ENCODE data around the gene LSR. TPM values are rescaled to one million over a fixed set of nuclear protein-coding genes. Genes with fewer than 3 reads are reported as not detected.

Gene LSR
- total RNA-seq, 3 donors from 2014 or later (not counting 1 experiment from before 2014, with no cell fraction given): 3.4 to 6.9 (median 6.7) TPM

GRCh38 chr19:35293808-35294207, 45.0 kb downstream of the LSR start:
- no peaks in the 10 kb centered on the region for H3K27me3 Mint-ChIP-seq (ENCODE audit: low read depth in 2 of 2)
- Histone ChIP-seq H3K4me3 (ENCODE audit: low read length) (no peak overlapping the region), H3K36me3 (ENCODE audit: control insufficient read depth, insufficient read depth, low read length) (no peaks in the 10 kb centered on the region), H3K9me3 (ENCODE audit: control insufficient read depth, insufficient read depth, low read length) (no peaks in the 10 kb centered on the region), H3K27ac (ENCODE audit: low read length) (no peak overlapping the region), H3K4me1 (ENCODE audit: control insufficient read depth, insufficient read depth, low read length) (peaks cover 19% of the 10 kb centered on the region), H3K27me3 (ENCODE audit: control insufficient read depth, insufficient read depth, low read length) (no peaks in the 10 kb centered on the region)
- H3K4me1 Mint-ChIP-seq: peaks cover 0 to 5% of the 10 kb centered on the region in 2 donors
- H3K27ac Mint-ChIP-seq: no peak overlapping the region
- 90% methylated on average over 15 of the region's 17 CpGs for WGBS (ENCODE audit: insufficient coverage)
- DNase-seq (no peak), ATAC-seq (no peak)
- H3K9me3 Mint-ChIP-seq: no peaks in the 10 kb centered on the region
- no peak for TF ChIP-seq CTCF (IDR thresholded peaks at IDR 0.05)
- no peaks in the 10 kb centered on the region for H3K36me3 Mint-ChIP-seq
- H3K4me3 Mint-ChIP-seq: no peak overlapping the region
- intact Hi-C loops (cut with micrococcal nuclease): no loop called here

DNA sequence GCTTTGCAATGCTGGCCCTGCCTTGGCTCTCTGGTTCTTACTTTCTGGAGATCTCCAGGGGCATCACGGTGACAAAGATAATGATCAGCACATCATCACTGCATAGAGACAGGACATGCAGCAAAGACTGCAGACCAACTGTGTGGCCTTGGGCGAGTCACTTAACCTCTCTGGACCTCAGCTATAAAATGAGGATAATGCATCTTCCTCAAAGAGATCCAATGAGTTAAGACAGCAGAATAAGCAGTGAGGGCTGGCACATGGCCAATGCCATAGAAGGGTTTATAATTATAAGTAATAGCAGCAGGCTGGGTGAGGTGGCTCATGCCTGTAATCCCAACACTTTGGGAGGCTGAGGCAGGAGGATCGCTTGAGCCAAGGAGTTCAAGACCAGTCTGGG, 45.5 kb downstream of the LSR start:
- H3K4me1 ChIP-seq (ENCODE audit: control insufficient read depth, insufficient read depth, low read length): peaks cover 19% of the 10 kb centered on the region
- WGBS (ENCODE audit: insufficient coverage): 74% methylated on average over 2 of the region's 3 CpGs
- DNase-seq: no peak
- no peak for TF ChIP-seq CTCF (IDR thresholded peaks at IDR 0.05)
- no peaks in the 10 kb centered on the region for H3K9me3 Mint-ChIP-seq
- H3K27me3 Mint-ChIP-seq (ENCODE audit: low read depth in 2 of 2): no peaks in the 10 kb centered on the region
- no peaks in the 10 kb centered on the region for H3K9me3 ChIP-seq (ENCODE audit: control insufficient read depth, insufficient read depth, low read length)
- H3K36me3 Mint-ChIP-seq: no peaks in the 10 kb centered on the region
- H3K27ac ChIP-seq (ENCODE audit: low read length): no peak overlapping the region
- no peak overlapping the region for H3K4me3 ChIP-seq (ENCODE audit: low read length)
- peaks cover 0 to 5% of the 10 kb centered on the region in 2 donors for H3K4me1 Mint-ChIP-seq
- no peaks in the 10 kb centered on the region for H3K27me3 ChIP-seq (ENCODE audit: control insufficient read depth, insufficient read depth, low read length)
- intact Hi-C loops (cut with micrococcal nuclease): no loop called here
- no peak for ATAC-seq
- no peak overlapping the region for H3K27ac Mint-ChIP-seq
- no peak overlapping the region for H3K4me3 Mint-ChIP-seq
- H3K36me3 ChIP-seq (ENCODE audit: control insufficient read depth, insufficient read depth, low read length): no peaks in the 10 kb centered on the region

- no peak for DNase-seq
- no peak overlapping the region for H3K27ac ChIP-seq (ENCODE audit: low read length)
- WGBS (ENCODE audit: insufficient coverage): 47% methylated on average over 25 of the region's 25 CpGs
- Mint-ChIP-seq H3K4me1 (peaks cover 0 to 5% of the 10 kb centered on the region in 2 donors), H3K36me3 (no peaks in the 10 kb centered on the region), H3K27me3 (ENCODE audit: low read depth in 2 of 2) (no peaks in the 10 kb centered on the region), H3K27ac (peak overlapping the region in 1 of 2 donors; percentile 11), H3K4me3 (no peak overlapping the region), H3K9me3 (no peaks in the 10 kb centered on the region)
- H3K4me3 ChIP-seq (ENCODE audit: low read length): no peak overlapping the region
- H3K27me3 ChIP-seq (ENCODE audit: control insufficient read depth, insufficient read depth, low read length): no peaks in the 10 kb centered on the region
- H3K9me3 ChIP-seq (ENCODE audit: control insufficient read depth, insufficient read depth, low read length): no peaks in the 10 kb centered on the region
- H3K36me3 ChIP-seq (ENCODE audit: control insufficient read depth, insufficient read depth, low read length): no peaks in the 10 kb centered on the region
- no peak for TF ChIP-seq CTCF (IDR thresholded peaks at IDR 0.05)
- H3K4me1 ChIP-seq (ENCODE audit: control insufficient read depth, insufficient read depth, low read length): peaks cover 19% of the 10 kb centered on the region
- no peak for ATAC-seq
- intact Hi-C loops (cut with micrococcal nuclease): no loop called here
Observed at GRCh38 chr19:35294859-35295791, 46.3 kb downstream of the LSR start.

Data from natural killer cell (primary cell).